DOHH2 (cell line): ENCODE measurements around the gene ERH.
"Not testable (repeated sequence)": the region's sequence is repeated elsewhere in the genome, so short reads cannot be mapped to it uniquely, and the experiment has no call there.

Experiments
- CTCF ChIP-seq: fragments of 200-600 bp; sonication (generic); IDR thresholded peaks from one replicate; pipeline ENCODE4 v1.5.1; 2014; ENCODE audit warnings: antibody characterized with exemption, mild to moderate bottlenecking, low read depth, low read length; ENCODE audit not compliant: poor library complexity, severe bottlenecking
- EZH2phosphoT487 ChIP-seq: fragments of 200-600 bp; sonication (generic); IDR thresholded peaks from 2 replicates; pipeline ENCODE4 v1.6.1; 2017; ENCODE audit warnings: borderline replicate concordance, mild to moderate bottlenecking, antibody characterized with exemption, low read length, moderate library complexity, mixed read lengths

- TF ChIP-seq CTCF, EZH2phosphoT487: not testable (repeated sequence)
Measured at GRCh38 chr14:69416087-69416486, 18.0 kb upstream of the ERH start.
